Measurements from ENCODE around the gene BAG3. TPM values are rescaled to one million over a fixed set of nuclear protein-coding genes. Genes with fewer than 3 reads are reported as not detected.

BAG3 gene
- total RNA-seq, 1 donor from 2014 or later, result 24.6 TPM

DNA sequence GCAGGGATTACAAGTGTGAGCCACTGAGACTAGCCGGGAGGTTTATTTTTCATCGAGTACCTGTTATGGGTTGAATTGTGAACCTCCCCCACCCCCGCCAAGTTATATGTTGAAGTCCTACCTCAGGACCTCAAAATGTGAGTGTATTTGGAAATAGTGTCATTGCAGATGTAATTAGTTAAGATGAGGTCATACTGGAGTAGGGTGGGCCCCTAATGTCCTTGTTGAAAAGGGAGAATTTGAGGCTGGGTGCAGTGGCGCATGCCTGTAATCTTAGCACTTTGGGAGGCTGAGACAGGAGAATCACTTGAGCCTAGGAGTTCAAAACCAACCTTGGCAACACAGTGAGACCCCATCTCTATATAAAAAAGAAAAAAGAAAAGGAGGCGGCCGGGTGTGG, 10.8 kb upstream of the BAG3 start:
- H3K27me3 Mint-ChIP-seq (ENCODE audit: unreplicated experiment), result no peaks in the 10 kb centered on the region
- H3K4me3 Mint-ChIP-seq (ENCODE audit: unreplicated experiment), result no peak overlapping the region
- no peaks in the 10 kb centered on the region for H3K4me1 Mint-ChIP-seq (ENCODE audit: unreplicated experiment)
- no peak overlapping the region for H3K27ac Mint-ChIP-seq (ENCODE audit: unreplicated experiment)
- peaks cover 6% of the 10 kb centered on the region for H3K36me3 Mint-ChIP-seq (ENCODE audit: low read depth, unreplicated experiment)
- DNase-seq (ENCODE audit: low spot score), result no peak
- TF ChIP-seq CTCF (IDR thresholded peaks at IDR 0.05; ENCODE audit: unreplicated experiment), result no peak
- no peaks in the 10 kb centered on the region for H3K9me3 Mint-ChIP-seq (ENCODE audit: unreplicated experiment)

- no peak overlapping the region for H3K4me3 Mint-ChIP-seq (ENCODE audit: unreplicated experiment)
- no peak overlapping the region for H3K27ac Mint-ChIP-seq (ENCODE audit: unreplicated experiment)
- H3K27me3 Mint-ChIP-seq (ENCODE audit: unreplicated experiment), result no peaks in the 10 kb centered on the region
- no peaks in the 10 kb centered on the region for H3K9me3 Mint-ChIP-seq (ENCODE audit: unreplicated experiment)
- DNase-seq (ENCODE audit: low spot score), result no peak
- no peak for TF ChIP-seq CTCF (IDR thresholded peaks at IDR 0.05; ENCODE audit: unreplicated experiment)
- H3K4me1 Mint-ChIP-seq (ENCODE audit: unreplicated experiment), result no peaks in the 10 kb centered on the region
- peaks cover 6% of the 10 kb centered on the region for H3K36me3 Mint-ChIP-seq (ENCODE audit: low read depth, unreplicated experiment)
These were observed 10.2 kb upstream of the BAG3 start for GRCh38 chr10:119640875-119641526.

- Mint-ChIP-seq H3K27me3 (ENCODE audit: unreplicated experiment) (no peaks in the 10 kb centered on the region), H3K27ac (ENCODE audit: unreplicated experiment) (no peak overlapping the region), H3K4me1 (ENCODE audit: unreplicated experiment) (no peaks in the 10 kb centered on the region), H3K4me3 (ENCODE audit: unreplicated experiment) (no peak overlapping the region), H3K9me3 (ENCODE audit: unreplicated experiment) (no peaks in the 10 kb centered on the region), H3K36me3 (ENCODE audit: low read depth, unreplicated experiment) (peaks cover 6% of the 10 kb centered on the region)
- TF ChIP-seq CTCF (IDR thresholded peaks at IDR 0.05; ENCODE audit: unreplicated experiment), result no peak
- no peak for DNase-seq (ENCODE audit: low spot score)
These were observed 8.5 kb upstream of the BAG3 start for GRCh38 chr10:119642556-119643111.

- H3K27me3 Mint-ChIP-seq (ENCODE audit: unreplicated experiment), result no peaks in the 10 kb centered on the region
- no peak overlapping the region for H3K27ac Mint-ChIP-seq (ENCODE audit: unreplicated experiment)
- no peak for DNase-seq (ENCODE audit: low spot score)
- no peaks in the 10 kb centered on the region for H3K4me1 Mint-ChIP-seq (ENCODE audit: unreplicated experiment)
- TF ChIP-seq CTCF (IDR thresholded peaks at IDR 0.05; ENCODE audit: unreplicated experiment), result no peak
- H3K36me3 Mint-ChIP-seq (ENCODE audit: low read depth, unreplicated experiment), result peaks cover 6% of the 10 kb centered on the region
- peak overlapping the region; percentile 1 for H3K4me3 Mint-ChIP-seq (ENCODE audit: unreplicated experiment)
- no peaks in the 10 kb centered on the region for H3K9me3 Mint-ChIP-seq (ENCODE audit: unreplicated experiment)
These were observed 7.6 kb upstream of the BAG3 start for GRCh38 chr10:119643306-119644204.

Data from endothelial cell (in vitro differentiated cells).